Upper lobe of left lung (tissue), 6 donors: ENCODE data around the gene BLM. TPM values are rescaled to one million over a fixed set of nuclear protein-coding genes. Genes with fewer than 3 reads are reported as not detected.
A peak's percentile ranks its signal among the peaks of the same experiment; 100 is the strongest.

Source experiments
- ATAC-seq, 2 donors: fragments of 200-7000 bp; cut with Tn5 transposase; one replicate each; pipeline ENCODE4 v1.9.1; 2022; ENCODE audit warnings: mild to moderate bottlenecking in 2 of 2, moderate library complexity in 2 of 2; ENCODE audit not compliant: low FRiP score in 2 of 2
- DNase-seq, 2 donors: peaks; one replicate each; pipeline ENCODE4 v3.0.0-alpha.2; 2019 to 2020
- H3K27ac ChIP-seq, 4 donors: fragments of 200-600 bp; sonication (generic); one replicate each; pipeline ENCODE4 v1.5.1; 2016 to 2019
- H3K27me3 ChIP-seq, 4 donors: fragments of 200-600 bp; sonication (generic); one replicate each; pipeline ENCODE4 v1.5.1; 2017 to 2019
- H3K36me3 ChIP-seq, 4 donors: fragments of 200-600 bp; sonication (generic); one replicate each; pipeline ENCODE4 v1.5.1; 2016 to 2019
- H3K4me1 ChIP-seq, 4 donors: fragments of 200-600 bp; sonication (generic); one replicate each; pipeline ENCODE4 v1.5.1; 2018 to 2019
- H3K4me3 ChIP-seq, 4 donors: fragments of 200-600 bp; sonication (generic); one replicate each; pipeline ENCODE4 v1.5.1; 2017 to 2019; ENCODE audit warnings: mild to moderate bottlenecking in 2 of 4, moderate library complexity in 1 of 4
- H3K9me3 ChIP-seq, 4 donors: fragments of 200-600 bp; sonication (generic); one replicate each; pipeline ENCODE4 v1.5.1; 2018 to 2019
- EP300 ChIP-seq, 4 donors: sonication (generic); formaldehyde crosslinking; IDR thresholded peaks; one replicate each; pipeline ENCODE4 v1.5.1; 2017; ENCODE audit warnings: antibody characterized with exemption in 4 of 4, control low read depth in 2 of 4
- POLR2A ChIP-seq, 4 donors: fragments of 450-650 bp; IDR thresholded peaks; one replicate each; pipeline ENCODE4 v1.5.1; 2016 to 2017; ENCODE audit warnings: antibody characterized with exemption in 4 of 4, mild to moderate bottlenecking in 2 of 4
- POLR2AphosphoS5 ChIP-seq, 2 donors: sonication (generic); formaldehyde crosslinking; IDR thresholded peaks; one replicate each; pipeline ENCODE4 v1.5.1; 2017; ENCODE audit warnings: antibody characterized with exemption in 2 of 2
- WGBS, 2 donors: methylation state at CpG; one replicate each; pipeline ENCODE4 v1.1.5; 2017 to 2018; 5-methylcytosine and 5-hydroxymethylcytosine counted together
- total RNA-seq, 6 donors: library from RNA; depleted of rRNA in 4 of 6; stranded (reverse); fragments of >200 nt in 4 of 6; gene quantifications; one replicate each; pipeline versions ENCODE4 v1.1.0 to v1.2.1, GENCODE V29; 2016 to 2021
- TF ChIP-seq, protein P1 (sequence below), 6 experiments: fragments of 450-650 bp in 4 of 6; fragments of 200-600 bp in 2 of 6; sonication (generic) in 2 of 6; IDR thresholded peaks; one replicate each; pipeline ENCODE4 v1.5.1; 2016 to 2019; ENCODE audit warnings: antibody characterized with exemption in 6 of 6
- donor health status: DM: no; HTN: no; CAD: no; lungs with moderate emphysema.
- donor health status: DM: no; HTN: yes; CAD: no; lungs with severe emphysema.

Gene BLM
- total RNA-seq, 6 donors from 2014 or later: 0.76 to 31.4 (median 2.6) TPM

DNA sequence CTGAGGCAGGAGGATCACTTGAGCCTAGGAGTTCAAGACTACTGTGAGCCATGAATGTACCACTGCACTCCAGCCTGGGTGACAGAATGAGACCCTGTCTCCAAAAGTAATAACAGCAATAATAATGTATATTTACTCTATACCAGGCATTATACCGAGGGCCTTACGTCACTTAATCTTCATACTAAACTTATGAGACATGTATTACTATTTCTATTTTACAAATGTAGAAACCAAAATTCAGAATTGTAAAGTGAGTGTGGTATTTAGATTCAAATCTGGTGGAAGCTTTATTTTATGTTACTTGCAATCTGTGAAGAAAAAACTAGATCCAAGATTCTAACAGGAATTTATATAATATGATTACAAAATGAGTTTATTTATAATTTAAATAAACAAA, 9.7 kb upstream of the BLM start:
- TF ChIP-seq POLR2AphosphoS5 (IDR thresholded peaks at IDR 0.05): no peak
- TF ChIP-seq, protein P1, sequence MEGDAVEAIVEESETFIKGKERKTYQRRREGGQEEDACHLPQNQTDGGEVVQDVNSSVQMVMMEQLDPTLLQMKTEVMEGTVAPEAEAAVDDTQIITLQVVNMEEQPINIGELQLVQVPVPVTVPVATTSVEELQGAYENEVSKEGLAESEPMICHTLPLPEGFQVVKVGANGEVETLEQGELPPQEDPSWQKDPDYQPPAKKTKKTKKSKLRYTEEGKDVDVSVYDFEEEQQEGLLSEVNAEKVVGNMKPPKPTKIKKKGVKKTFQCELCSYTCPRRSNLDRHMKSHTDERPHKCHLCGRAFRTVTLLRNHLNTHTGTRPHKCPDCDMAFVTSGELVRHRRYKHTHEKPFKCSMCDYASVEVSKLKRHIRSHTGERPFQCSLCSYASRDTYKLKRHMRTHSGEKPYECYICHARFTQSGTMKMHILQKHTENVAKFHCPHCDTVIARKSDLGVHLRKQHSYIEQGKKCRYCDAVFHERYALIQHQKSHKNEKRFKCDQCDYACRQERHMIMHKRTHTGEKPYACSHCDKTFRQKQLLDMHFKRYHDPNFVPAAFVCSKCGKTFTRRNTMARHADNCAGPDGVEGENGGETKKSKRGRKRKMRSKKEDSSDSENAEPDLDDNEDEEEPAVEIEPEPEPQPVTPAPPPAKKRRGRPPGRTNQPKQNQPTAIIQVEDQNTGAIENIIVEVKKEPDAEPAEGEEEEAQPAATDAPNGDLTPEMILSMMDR (IDR thresholded peaks at IDR 0.05): no peak
- no peak for TF ChIP-seq POLR2A (IDR thresholded peaks at IDR 0.05)
- TF ChIP-seq EP300 (IDR thresholded peaks at IDR 0.05): no peak
- no peaks in the 10 kb centered on the region for H3K27me3 ChIP-seq
- H3K27ac ChIP-seq: no peak overlapping the region
- no peak for DNase-seq
- H3K4me1 ChIP-seq: peaks cover 0 to 5% (median 1%) of the 10 kb centered on the region in 4 donors
- no peaks in the 10 kb centered on the region for H3K36me3 ChIP-seq
- H3K9me3 ChIP-seq: no peaks in the 10 kb centered on the region
- WGBS, 2 donors: 92 to 97% methylated on average over 2 of the region's 2 CpGs
- ATAC-seq: no peak
- no peak overlapping the region for H3K4me3 ChIP-seq

- no peaks in the 10 kb centered on the region for H3K36me3 ChIP-seq
- H3K27ac ChIP-seq: no peak overlapping the region
- H3K9me3 ChIP-seq: no peaks in the 10 kb centered on the region
- DNase-seq: no peak
- no peak overlapping the region for H3K4me3 ChIP-seq
- ATAC-seq: no peak
- WGBS, 2 donors: 65 to 77% methylated on average over 1 of the region's 1 CpG
- TF ChIP-seq POLR2AphosphoS5 (IDR thresholded peaks at IDR 0.05): no peak
- no peak for TF ChIP-seq EP300 (IDR thresholded peaks at IDR 0.05)
- TF ChIP-seq POLR2A (IDR thresholded peaks at IDR 0.05): no peak
- TF ChIP-seq, protein P1 (IDR thresholded peaks at IDR 0.05): no peak
- no peaks in the 10 kb centered on the region for H3K27me3 ChIP-seq
- H3K4me1 ChIP-seq: peaks cover 0 to 5% (median 1%) of the 10 kb centered on the region in 4 donors
Observed at GRCh38 chr15:90708516-90708915, 8.6 kb upstream of the BLM start.

- H3K27ac ChIP-seq: no peak overlapping the region
- 63 to 74% methylated on average over 3 of the region's 3 CpGs for WGBS, 2 donors
- peaks cover 0 to 5% (median 1%) of the 10 kb centered on the region in 4 donors for H3K4me1 ChIP-seq
- ATAC-seq (no peak), DNase-seq (no peak)
- H3K9me3 ChIP-seq: no peaks in the 10 kb centered on the region
- no peak overlapping the region for H3K4me3 ChIP-seq
- no peaks in the 10 kb centered on the region for H3K27me3 ChIP-seq
- TF ChIP-seq, protein P1 (IDR thresholded peaks at IDR 0.05): no peak
- no peaks in the 10 kb centered on the region for H3K36me3 ChIP-seq
Observed at GRCh38 chr15:90709278-90709677, 7.9 kb upstream of the BLM start.

DNA sequence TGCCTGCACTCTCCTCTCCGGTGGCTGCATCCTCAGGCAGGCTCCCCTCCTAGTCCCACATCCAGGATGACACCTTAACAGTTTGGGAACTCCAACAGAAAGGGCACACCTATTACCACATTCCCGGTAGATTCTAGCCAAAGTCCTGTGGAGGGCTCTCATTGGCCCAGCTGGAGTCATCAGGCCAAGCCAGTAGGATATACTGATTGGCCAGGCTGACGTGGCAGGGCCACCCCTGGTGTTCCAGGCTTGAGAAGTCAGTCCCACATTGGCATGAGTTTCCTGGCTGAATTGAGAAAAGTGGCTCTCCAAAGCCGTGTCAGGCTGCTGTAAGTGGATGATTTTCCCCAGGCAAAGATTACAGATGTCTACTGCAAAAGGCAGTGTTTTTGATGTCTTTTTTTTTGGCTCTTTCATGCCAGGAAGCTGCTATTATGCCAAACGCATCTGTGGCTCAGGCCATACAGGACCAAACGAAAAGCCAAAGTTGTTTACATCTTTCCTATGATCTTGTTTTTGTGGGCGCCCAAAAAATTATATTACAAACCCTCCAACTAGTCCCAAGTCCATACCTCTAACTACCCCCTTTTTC, 6.6 kb upstream of the BLM start:
- 66 to 68% methylated on average over 7 of the region's 7 CpGs for WGBS, 2 donors
- no peak overlapping the region for H3K27ac ChIP-seq
- peak in 1 of 2 donors; percentile 84 for ATAC-seq

GRCh38 chr15:90711418-90711824, 5.7 kb upstream of the BLM start:
- 50 to 83% methylated on average over 2 of the region's 2 CpGs for WGBS, 2 donors
- no peak overlapping the region for H3K4me3 ChIP-seq
- ATAC-seq (no peak), DNase-seq (no peak)
- H3K9me3 ChIP-seq: no peaks in the 10 kb centered on the region
- TF ChIP-seq POLR2A (IDR thresholded peaks at IDR 0.05) (no peak), EP300 (IDR thresholded peaks at IDR 0.05) (no peak), POLR2AphosphoS5 (IDR thresholded peaks at IDR 0.05) (no peak)
- TF ChIP-seq, protein P1 (IDR thresholded peaks at IDR 0.05): no peak
- peaks cover 4 to 9% (median 7%) of the 10 kb centered on the region in 4 donors for H3K4me1 ChIP-seq
- no peak overlapping the region for H3K27ac ChIP-seq
- no peaks in the 10 kb centered on the region for H3K36me3 ChIP-seq
- no peaks in the 10 kb centered on the region for H3K27me3 ChIP-seq

More for the DNA sequence above, 6.6 kb upstream of the BLM start:
- Histone ChIP-seq H3K4me1 (peaks cover 0 to 5% (median 1%) of the 10 kb centered on the region in 4 donors), H3K36me3 (no peaks in the 10 kb centered on the region), H3K27me3 (no peaks in the 10 kb centered on the region), H3K4me3 (no peak overlapping the region), H3K9me3 (no peaks in the 10 kb centered on the region)
- TF ChIP-seq, protein P1 (IDR thresholded peaks at IDR 0.05): no peak
- TF ChIP-seq EP300 (IDR thresholded peaks at IDR 0.05): no peak
- DNase-seq: peak in 1 of 2 donors; percentile 86
